IPS DF 4.7 (cell line): ENCODE measurements around the gene ALS2.
A peak's percentile ranks its signal among the peaks of the same experiment; 100 is the strongest.

Experiments
- DNase-seq: peaks from one replicate; pipeline ENCODE4 v3.0.0-alpha.2; 2013; ENCODE audit warnings: low spot score; ENCODE audit errors: extremely low read depth

ALS2 gene

GRCh38 chr2:201758234-201758633, 22.5 kb downstream of the ALS2 start:
- DNase-seq: no peak

GRCh38 chr2:201754717-201755415, 25.9 kb downstream of the ALS2 start:
- no peak for DNase-seq

- DNase-seq: no peak
Measured at GRCh38 chr2:201751566-201751965, 29.2 kb downstream of the ALS2 start.

DNA sequence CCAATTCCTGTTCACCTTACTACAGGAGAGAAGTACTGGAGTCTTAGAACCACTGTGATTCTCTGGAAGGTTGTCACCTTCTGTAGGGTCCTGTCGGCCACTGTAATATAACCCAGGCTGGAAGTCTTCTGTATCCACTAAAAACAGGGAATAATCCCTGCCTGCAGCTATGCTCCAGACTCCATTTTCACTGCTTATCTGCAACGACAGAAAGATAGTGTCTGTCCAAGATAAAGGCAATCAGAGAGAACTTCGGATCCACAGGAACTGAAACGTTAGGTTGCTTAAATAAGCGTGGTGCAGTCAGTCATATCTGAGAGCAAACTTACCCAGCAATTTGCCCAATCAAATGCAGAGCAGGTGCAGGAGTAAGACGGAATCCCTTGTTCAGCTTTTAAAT, 34.2 kb downstream of the ALS2 start:
- DNase-seq: no peak

DNA sequence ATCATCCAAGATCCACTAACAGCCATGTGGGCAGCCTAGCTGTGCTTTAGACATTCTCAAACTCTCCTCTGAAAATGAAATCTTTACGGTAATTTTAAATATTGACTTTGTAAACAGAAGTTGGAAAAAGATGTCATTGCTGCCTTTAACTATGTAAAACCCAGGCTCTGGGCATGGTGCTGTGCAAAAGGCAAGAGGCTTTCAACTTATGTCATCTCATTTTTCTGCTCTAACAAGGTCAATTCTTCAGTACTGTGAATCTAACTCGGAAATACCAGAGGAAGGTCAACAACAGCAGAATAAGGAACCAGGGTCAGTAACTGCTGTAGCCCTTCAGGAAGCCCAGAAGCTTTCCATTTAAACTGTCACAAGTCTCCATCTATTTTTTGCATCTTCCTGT, 45.2 kb downstream of the ALS2 start:
- DNase-seq: no peak

- no peak for DNase-seq
Measured at GRCh38 chr2:201734111-201734510, 46.6 kb downstream of the ALS2 start.

DNA sequence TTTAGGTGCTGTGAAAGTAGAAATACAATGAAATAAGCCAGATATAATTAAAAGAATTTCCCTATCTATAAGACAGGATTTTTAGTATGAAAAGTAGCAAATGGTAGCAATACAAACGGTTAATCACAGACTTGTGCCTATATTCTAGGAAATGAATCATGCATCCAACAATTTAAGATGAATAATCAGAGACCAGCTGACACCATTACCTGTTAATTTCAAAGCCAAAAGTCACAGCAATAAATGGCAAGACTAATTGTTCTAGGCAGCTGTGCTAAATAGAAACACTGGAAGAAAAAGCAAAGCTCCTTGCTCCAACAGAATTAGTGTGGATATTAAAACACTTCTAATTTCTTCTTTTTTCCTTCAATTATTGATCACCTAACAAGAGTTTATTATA, 47.2 kb downstream of the ALS2 start:
- DNase-seq: no peak

GRCh38 chr2:201730651-201731285, 50.0 kb downstream of the ALS2 start:
- no peak for DNase-seq

GRCh38 chr2:201715459-201715858, 65.3 kb downstream of the ALS2 start:
- DNase-seq: no peak

- DNase-seq: no peak
Measured at GRCh38 chr2:201712726-201713125, 68.0 kb downstream of the ALS2 start.

GRCh38 chr2:201709747-201710146, 71.0 kb downstream of the ALS2 start:
- no peak for DNase-seq

GRCh38 chr2:201709049-201709448, 71.7 kb downstream of the ALS2 start:
- no peak for DNase-seq

- no peak for DNase-seq
Measured at GRCh38 chr2:201707753-201708152, 73.0 kb downstream of the ALS2 start.

- no peak for DNase-seq
Measured at GRCh38 chr2:201707142-201707541, 73.6 kb downstream of the ALS2 start.

- DNase-seq: no peak
Measured at GRCh38 chr2:201704536-201704935, 76.2 kb downstream of the ALS2 start.

DNA sequence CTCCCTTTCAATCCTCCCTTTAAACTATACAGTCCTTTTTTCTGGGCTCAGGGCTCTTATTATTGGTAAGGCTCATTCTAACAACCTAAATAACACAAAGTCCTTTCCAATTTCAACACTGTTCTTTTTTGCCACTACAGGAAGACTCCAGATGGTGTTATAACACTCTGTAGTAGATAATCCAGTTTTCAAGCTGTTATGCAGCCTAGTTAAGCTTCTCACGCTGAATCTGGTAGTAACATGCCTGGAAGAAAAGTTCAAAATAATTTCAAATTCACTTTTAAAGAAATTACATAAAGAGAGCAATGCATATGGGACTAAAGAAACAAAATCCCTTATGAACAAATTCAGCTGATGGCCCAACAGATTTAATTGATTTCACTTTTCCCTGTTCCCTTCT, 79.1 kb downstream of the ALS2 start:
- no peak for DNase-seq

DNA sequence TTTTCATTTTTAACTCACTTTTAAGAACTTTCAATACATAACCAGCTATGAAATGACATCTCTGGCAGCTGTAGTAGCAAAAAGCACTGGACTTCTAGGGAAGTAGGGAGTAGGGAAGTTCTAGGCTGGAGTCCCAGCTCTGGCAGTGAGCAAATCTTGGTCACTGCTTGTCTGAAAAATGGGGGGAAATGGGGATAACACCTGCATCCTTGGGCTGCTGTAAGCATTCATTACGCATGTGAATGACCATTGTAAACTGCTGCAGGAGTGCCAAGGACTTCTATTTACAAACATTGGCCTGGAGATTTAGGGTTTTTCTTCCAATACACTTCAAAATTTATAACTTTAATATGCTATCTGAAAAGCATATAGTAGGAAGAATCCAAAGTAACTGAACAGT, 81.3 kb downstream of the ALS2 start:
- no peak for DNase-seq

GRCh38 chr2:201698588-201699226, 82.0 kb downstream of the ALS2 start, which contains the start of gene MPP4:
MPP4 (minus strand) TSS chr2:201698644; CDS start chr2:201693954, 4,690 bp downstream.
- DNase-seq: no peak

GRCh38 chr2:201697899-201698298, 82.8 kb downstream of the ALS2 start:
- no peak for DNase-seq

DNA sequence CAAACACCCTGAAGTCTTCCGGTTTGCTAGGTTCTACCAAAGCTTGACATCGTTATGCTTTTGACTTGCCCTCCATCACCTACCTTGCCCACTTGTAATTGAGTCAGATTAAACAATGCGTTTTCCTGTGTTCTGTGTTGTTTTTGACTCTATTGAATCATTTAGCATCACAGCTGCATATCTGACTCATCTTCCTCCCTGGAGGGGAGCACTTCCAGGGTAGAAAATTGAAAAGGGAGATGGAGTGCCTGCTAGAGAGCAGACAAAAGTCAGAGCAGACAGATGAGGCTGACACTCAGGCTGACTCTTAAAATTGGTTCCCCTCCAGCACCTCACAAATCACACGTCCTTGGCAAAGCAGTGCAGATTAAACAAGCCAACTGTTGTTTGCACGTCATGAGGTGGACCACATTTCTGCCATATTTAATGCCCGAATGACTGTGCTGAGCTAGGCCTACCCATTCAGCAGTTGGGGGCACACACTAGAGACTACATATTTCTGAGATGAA, 84.5 kb downstream of the ALS2 start:
- DNase-seq: no peak

- no peak for DNase-seq
Measured at GRCh38 chr2:201685156-201685555, 95.6 kb downstream of the ALS2 start.

DNA sequence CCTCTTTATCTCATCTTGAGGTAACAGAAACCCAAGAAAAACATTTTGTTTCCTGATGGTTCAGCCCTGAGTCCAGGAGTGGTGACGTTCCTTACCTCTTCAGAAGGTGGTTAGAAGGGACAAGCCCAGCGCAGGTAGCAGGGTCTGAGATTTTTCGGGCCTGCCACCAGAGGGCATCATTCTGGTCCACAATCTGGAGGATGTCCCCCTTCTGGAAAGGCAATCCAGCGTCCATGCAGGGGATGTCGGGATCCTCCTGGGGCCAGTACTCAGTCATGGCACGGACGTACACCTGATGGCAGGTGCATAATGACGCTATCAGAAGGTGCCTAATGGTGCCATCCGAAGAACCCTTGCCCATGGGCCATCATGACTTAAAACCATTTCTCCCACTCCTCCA, 100.0 kb downstream of the ALS2 start:
- peak; percentile 30 for DNase-seq
